GM19438 (cell line): ENCODE results near the gene GLT1D1.

ENCODE experiments used
- ATAC-seq: cut with Tn5 transposase; IDR thresholded peaks from one replicate; pipeline ENCODE4 v1.9.1; 2021; ENCODE audit warnings: low read depth; ENCODE audit not compliant: unreplicated experiment

GLT1D1 gene

DNA sequence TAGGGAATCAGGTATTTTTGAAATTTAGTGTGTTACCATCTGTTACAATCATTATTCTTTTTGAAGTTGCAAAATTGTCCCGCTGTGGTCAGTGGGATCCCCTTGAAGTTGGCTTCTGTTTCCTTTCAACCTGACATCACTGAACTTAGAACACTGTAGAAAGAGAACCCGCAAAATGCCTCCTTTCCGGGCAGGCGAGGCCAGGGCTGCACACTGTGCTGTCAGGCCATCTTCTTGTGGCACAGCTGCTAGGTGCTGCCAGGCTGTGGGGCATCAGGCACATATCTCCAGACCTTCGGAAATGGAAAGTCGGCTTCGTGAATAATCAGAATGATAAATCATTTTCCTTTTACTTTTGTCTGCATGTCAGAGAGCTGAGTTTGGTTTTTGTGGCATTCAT lies 103.5 kb downstream of the GLT1D1 start:
- no peak for ATAC-seq

DNA sequence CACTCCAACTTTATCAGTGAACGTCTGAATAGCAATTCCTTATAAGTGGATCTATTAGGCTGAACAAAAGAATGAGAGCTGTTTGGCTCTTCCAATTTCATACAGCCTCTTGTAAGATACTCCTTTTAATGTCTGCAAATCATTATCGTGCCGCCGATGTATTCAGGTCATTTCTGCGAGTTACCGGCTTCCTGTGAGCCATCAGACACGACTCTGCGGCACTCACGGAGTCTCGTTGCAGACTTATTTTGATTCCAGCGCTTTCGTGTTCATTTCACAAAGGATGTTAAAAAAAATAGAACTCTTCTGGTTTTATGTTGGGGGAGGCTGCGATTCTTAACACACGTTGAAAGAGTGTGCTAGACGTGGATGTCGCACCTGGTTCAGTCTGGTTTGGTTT lies 106.6 kb downstream of the GLT1D1 start:
- no peak for ATAC-seq

DNA sequence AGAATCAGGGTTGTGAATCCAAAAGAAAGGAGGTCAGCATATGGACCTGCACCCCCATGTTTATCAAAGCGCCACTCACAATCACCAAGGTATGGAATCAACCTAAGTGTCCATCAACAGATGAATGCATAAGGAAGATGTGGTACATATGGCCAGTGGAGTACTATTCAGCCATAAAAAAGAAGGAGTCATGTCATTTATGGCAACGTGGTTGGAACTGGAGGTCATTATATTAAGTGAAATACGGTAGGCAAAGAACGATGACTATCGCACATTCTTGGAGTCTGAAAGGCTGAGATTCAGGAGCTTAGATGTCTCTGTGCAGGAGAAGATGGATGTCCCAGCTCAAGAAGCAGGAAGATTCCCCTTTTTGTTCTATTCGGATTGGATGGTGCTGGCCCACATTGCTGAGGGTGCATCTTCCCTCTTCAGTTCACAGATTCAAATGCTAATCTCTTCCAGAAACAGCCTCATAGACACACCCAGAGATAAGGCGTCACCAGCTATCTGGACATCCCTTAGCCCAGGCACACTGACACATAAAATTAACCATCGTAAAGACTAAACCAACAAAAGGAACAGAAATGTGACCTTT lies 108.1 kb downstream of the GLT1D1 start:
- no peak for ATAC-seq

DNA sequence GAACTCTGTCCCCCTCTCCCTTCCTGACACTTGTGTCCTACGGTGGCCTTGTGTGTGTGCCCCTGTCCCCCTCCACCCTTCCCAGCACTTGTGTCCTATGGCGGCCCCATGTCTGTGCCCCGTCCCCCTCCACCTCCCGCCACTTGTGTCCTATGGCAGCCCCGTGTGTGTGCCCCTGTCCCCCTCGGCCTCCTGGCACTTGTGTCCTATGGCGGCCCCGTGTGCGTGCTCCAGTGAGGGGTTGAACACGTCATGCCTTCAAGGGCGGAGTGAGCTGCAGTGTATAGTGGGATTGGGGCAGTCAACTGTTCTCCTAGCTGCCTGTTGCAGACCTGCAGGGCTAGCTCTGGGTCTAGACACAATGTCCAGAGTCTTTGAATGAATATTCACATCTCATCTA lies 108.7 kb downstream of the GLT1D1 start:
- no peak for ATAC-seq

DNA sequence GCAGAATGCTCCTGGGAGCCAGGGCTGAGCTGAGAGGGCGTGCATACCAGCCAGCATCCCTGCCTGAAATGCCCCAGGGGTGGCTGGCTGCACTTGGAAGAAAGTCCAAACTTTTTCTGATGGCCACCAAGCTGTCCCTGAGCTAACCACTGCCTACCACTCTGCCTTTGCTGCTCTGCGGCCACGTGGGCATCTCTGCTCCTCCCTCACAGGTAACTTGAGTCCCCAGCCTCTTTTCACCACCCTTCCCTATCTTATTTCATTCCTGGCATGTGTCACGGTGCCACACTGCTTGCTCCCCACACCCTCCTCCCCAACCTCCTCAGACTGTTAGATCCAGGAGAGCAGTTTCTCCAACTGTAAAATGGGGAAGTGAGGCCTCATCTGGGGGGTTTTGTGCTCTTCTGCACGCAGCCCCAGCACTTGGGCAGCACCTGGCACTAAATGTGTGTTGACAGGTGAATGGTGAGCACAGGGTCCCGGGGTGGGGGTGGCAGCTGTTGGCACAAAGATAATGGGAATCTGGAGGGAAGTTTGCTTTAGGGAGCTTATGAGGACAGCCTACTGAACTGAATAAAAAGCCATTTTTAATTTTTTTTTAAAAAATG lies 113.0 kb downstream of the GLT1D1 start:
- no peak for ATAC-seq

DNA sequence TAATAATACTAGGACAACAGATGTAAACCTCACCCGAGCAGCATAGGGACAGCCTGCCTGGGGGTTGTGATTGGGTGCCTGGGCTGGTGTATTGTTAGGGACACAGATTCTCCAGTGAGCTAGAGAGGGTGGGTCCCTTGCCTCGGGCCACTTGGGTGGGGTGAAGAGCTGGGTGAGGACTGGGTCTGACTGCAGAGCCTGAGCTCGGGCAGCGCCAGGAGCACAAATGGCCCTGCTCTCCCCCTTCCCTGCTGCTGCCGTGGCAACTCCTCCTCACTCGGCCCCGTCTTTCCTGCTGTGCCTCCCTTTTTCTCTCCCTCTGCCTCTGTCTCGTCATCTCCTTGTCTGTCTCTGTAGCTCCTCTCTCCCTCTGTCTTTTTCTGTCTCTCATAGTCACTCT lies 115.4 kb downstream of the GLT1D1 start:
- ATAC-seq = no peak

DNA sequence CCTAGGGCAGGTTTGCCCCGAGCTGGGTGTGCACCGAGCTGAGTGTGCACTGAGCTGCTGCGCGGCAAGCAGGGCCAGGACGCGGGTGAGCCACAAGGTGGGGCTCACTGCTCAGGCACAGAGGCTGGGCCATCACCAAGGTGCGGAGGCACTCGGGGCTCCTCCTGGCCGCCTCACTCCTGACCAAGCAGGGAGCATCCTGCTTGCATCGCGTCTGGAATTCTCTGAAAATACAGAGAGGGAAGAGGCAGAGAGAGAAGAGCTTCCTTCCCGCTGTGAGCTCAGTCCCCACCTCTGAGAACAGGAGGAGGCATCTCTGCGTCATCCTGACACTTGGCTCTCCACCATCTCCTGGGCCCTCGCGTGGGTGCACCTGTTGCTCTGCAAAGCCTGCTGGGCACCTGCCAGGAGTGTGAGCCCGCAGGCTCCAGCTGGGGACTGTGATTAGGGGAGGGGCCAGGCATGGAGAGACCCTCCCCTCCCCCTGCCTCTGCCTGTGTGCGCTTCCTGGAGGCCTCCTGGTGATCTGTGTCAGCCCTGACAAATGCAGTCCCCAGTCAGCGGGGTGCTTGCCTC lies 116.3 kb downstream of the GLT1D1 start:
- peak; percentile 77 for ATAC-seq

DNA sequence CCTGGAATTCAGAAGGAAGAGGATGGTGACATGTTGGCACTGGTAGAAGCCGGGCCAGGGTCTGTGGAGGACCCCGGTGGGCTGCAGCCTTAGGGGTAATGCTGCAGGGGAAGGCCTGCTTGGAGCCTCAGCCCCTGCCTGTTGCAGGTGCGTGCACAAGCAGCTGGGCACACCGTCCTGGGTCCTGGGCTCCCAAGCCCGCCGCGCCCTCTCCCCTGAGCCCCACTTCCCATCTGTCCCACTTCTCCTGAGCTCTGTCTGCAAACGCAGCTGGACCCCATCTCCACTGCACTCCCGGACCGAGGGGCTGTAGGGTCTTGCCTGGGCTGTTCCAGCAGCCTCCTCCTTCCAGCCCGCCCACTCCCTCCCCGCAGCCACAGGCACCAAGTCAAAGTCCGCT lies 116.8 kb downstream of the GLT1D1 start:
- no peak for ATAC-seq

DNA sequence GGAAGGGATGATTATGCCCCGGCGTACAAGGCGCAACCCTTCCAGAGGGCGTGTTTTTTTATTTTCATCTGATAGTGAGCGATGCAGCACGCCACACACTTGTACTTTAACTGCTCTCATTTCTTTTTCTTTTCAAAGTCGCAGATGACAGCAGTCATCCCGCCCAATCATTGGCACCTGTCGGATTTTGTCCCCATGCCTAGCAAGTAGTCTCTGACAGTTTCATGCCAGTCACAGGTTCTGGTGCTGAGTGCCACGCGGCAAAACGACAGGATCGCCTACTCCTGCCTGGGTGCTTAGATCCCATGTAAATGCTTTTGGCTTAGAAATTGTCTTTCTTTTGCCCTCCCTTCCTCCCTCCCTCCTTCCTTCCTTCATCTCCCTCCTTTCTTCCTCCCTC lies 117.7 kb downstream of the GLT1D1 start:
- no peak for ATAC-seq

DNA sequence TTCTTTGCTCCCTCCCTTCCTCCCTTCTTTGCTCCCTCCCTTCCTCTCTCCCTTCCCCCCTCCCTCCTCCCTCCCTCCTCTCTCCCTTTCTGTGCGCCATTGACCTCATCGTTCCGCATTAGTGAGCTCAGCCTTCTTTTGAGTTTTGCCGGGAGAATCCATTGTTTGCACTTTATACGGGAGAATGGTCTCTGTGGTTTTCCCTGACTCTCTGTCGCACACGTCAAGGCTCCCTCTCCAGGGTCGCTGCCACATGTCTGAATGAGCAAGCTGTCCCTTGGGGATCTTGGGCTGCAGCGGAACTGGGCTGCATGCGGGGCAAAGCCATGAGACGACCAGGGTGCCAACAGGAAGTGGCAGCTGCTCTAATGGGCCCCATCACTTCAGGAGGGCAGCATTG lies 118.5 kb downstream of the GLT1D1 start:
- ATAC-seq = no peak

DNA sequence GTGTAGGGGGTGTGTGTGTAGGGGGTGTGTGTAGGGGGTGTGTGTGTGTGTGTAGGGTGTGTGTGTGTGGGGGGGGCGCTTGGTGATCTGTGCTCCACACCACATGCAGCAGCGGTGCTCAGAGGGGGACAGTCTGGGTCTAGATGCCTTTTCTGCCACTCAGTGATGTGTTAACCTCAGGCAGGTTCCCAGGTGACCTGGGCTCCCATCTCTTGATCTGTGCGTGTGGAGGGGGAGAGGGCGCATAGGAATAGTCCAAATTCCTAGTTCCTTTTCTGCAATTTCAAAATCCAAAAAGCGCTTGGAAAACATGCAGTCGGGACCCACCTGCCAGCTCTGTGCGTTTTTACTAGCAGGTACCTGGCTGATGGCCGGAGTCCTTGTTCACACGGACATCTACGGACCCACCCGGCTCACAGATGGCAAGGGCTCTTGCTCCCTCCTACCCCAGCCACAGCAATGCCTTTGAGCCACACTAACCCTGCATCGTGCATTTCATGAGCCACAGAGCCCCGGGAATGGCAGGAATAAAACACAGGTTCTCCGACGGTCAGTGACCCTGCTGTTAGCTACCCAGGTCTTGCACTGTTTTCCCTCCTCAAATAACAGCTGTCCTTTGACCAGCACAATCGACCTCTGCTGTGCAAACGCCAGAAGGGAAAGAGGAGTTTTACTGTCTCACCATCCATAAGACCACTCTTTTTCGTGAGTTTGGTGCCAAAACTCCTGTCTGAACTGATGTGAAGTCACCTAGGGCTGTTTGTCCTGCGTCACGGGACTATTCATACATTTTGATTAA lies 120.8 kb downstream of the GLT1D1 start:
- ATAC-seq = no peak

DNA sequence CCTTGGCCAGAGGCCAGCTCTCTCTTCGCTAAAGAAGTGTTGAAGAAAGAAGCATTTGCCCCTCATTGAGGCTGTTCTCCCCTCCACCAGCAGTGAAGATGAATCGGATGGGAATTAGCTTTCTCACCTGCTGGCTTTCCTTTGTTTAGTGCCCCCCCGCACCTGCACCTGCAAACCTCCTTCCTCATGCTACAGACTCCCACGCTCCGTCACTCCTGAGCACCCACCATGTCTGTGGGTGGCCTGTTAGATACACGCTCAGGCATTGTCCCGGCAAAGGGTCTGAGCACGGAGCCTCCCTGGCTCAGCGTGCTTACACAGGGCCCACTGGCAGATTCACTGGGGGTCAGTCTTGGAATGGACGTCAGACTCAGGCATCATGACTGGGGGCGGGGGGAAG lies 121.6 kb downstream of the GLT1D1 start:
- ATAC-seq = no peak

DNA sequence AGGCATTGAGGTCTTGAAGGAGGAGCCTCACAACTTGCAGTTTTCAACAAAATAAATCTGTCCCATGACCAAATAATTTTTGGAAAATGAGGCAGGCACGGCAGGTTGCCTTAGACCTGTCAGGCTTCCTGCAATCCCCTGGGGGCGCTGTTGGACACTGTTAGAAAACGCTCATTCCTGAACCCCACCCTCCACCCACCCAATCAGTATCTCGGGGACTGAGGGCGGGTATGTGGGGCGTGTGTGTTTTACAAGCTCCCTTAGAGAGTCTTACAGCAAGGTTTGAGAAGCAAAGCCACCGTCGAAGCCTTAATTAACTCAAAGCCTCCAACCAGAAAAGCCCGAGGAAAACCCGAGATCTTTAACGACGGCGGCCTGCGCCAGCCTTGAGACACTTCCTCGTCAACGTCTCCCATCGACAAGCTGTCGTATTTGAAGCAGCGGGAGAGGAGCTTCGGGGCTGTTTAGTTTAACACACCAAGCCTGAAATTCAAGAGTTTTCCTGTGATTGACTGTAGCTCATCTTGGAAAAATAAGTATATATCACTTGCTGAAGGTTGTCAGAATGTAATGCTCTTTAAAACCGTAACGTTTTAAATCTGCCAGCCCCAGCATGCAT lies 123.0 kb downstream of the GLT1D1 start:
- no peak for ATAC-seq

DNA sequence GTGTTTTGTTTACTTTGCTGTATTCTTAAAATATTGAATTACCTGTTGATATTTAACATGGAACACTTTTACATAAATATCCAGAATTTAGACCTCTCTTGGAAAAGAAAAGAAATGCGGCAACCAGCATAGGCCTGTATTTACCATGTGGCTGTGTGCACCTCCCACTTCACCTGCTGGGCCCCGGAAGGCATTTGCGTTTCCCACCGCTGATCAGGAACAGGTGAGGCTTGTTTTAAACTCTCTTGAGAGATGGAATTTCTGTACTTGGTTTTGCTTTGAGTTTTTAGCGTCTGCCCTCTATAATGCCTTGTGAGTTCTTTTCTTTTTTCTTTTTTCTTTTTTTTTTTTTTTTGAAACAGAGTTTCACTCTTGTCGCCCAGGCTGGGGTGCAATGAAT lies 124.2 kb downstream of the GLT1D1 start:
- no peak for ATAC-seq

DNA sequence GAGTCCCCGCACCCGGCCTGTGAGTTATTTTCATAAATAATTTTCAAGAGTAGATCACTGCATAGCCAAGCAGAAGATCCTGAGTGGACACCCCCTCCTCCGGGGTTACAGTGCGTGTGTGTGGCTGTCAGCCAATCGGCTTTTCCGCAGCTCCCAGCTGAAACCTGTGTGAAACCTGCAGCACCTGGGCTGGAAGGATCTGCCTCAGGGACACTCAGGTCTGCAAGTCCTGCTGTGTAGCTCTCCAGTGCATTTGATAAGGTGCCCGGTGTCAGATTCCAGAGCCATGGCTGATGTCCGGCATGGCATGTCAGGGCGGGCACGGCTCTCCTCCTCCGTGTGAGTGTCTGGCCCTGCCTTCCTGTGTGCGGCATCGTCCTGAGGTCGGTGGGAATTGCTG lies 124.8 kb downstream of the GLT1D1 start:
- ATAC-seq = no peak

DNA sequence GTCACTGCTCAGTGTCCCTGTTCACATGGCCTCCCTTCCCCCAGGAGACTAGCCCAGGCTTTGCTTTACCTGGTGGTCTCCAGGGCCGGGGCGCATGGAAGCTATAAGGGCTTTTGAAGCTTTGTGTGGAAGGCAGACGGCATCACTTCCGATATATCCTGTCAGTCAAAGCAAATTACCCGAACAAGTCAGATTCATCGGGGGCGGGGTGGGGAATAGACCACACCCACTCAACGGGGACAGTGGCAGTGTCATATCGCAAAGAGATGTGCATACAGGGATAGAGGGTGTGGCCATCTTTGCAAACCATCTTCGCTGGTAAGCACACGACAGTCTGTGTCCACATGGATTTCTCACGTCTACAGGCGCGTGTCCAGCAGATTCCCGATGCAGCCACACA lies 127.3 kb downstream of the GLT1D1 start:
- no peak for ATAC-seq

DNA sequence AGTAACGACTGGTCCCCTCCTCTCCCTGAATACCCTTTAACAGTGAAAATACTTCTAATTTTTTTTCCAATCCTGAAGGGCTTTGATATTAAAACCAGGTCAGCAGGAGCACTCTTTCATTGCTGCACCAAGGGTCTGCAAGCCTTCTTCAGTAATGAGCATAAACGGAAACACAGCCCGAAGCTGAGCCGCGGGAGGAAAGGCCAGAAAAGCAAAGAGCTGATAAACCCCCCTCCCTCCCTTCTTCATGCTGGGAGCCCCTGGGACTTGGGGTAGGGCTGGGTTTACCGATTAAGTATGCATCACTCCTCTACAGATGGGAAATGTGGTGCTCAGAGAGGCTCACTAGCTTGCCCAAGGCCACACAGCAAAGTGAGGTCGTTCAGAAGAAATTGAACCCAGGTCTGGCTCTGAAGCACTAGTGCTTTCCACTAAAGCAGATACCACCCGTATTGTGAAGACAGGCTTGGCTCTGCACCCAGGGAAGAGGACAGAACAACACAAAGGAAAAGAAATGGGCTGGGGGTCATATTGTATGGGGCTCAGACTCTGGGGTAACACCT lies 128.8 kb downstream of the GLT1D1 start:
- no peak for ATAC-seq

DNA sequence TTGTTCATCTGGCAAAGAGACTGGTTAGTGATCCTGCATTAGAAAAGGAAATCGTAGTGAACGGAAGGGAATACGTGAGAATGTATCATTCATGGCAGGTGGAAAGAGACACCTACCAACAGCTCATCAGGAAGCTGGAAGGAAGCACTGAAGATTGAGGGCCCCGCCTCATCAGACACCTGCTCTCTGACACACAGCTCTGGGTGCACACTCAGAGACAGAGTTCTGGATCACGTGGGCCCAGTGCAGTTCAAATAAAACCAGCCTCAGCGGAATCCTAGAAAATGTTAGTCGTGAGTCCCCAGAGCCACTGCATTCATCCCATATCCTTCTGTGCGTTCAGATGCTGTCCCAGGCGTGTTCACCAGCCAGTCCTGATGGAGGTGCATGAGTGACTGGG lies 129.7 kb downstream of the GLT1D1 start:
- ATAC-seq = no peak

DNA sequence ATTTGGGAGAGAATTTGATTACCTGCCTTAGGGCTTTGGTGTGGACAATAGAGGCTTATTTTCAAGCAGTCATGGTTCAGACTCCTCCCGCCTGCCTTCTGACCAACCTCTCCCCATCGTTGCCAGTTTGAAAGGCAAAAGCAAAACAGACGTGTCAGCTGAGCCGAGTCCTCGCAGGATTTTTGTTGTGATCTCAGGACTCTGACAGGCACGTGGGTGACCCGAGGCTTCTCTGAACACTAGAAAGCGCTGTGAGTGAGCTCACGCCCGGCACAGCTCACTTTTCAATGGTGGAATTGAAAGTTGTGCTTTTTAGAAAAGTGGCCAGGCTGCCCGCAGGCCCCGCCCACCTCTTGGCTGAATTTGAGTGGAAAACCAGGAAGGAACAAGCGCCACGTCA lies 130.1 kb downstream of the GLT1D1 start:
- ATAC-seq = no peak

DNA sequence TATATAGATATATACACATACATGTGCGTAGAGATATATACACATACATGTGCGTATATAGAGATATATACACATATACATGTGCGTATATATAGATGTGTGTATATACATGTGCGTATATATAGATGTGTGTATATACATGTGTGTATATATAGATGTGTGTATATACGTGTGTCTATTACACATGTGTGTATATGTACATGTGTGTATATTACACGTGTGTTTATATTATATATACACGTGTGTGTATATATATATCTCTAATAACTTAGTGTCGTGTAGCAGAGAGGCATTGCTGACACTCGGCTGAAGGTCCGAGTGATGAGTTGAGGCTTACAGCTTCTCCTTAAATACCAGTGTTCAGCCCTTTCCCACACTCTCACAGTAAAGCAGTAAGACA lies 133.7 kb downstream of the GLT1D1 start:
- no peak for ATAC-seq

DNA sequence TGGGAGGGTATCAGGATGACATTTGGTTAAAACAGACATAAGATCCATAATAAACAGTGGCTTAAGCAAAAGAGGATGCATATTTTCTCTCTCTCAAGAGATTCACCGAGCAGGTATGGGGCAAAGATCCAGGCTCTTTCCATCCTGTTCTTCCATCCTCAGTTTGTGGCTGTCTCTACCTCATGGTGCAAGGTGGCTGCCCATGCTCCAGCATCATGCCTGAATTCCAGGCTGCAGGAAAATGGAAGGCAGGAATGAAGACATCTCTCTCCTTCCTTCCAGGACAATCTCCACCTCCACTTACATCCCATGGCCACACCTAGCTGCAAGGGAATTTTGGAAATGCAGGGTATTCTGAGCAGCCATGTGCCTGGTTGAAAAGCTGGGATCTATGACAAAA lies 136.0 kb downstream of the GLT1D1 start:
- ATAC-seq = no peak
